ENCODE data around the gene IRF2BP1. TPM values are rescaled to one million over a fixed set of nuclear protein-coding genes. Genes with fewer than 3 reads are reported as not detected.
"Not testable (repeated sequence)": the region's sequence is repeated elsewhere in the genome, so short reads cannot be mapped to it uniquely, and the experiment has no call there.

IRF2BP1 gene
- total and polyA plus RNA-seq, 8 donors, result 13.7 to 24.7 (median 19.2) TPM

GRCh38 chr19:45870798-45871197 lies 15.1 kb downstream of the IRF2BP1 start:
- DNase-seq, result no peak
- no peak overlapping the region for H3K27ac ChIP-seq
- no peaks in the 10 kb centered on the region for H3K9me3 ChIP-seq
- peaks cover 0 to 19% of the 10 kb centered on the region in 2 donors for H3K27me3 ChIP-seq
- no peaks in the 10 kb centered on the region for H3K4me1 ChIP-seq
- ATAC-seq, result no peak
- intact Hi-C loops (cut with DNase I), result no loop called here
- H3K36me3 ChIP-seq, result no peaks in the 10 kb centered on the region
- TF ChIP-seq CTCF (IDR thresholded peaks at IDR 0.05), result no peak
- no peak overlapping the region for H3K4me3 ChIP-seq

- H3K4me3 ChIP-seq; H3K9me3 ChIP-seq; DNase-seq; H3K36me3 ChIP-seq; ATAC-seq; intact Hi-C loops (cut with DNase I); H3K27ac ChIP-seq: not testable (repeated sequence)
- peaks cover 5 to 17% of the 10 kb centered on the region in 2 donors for H3K4me1 ChIP-seq
- peaks cover 13 to 39% of the 10 kb centered on the region in 2 donors for H3K27me3 ChIP-seq
Measured at GRCh38 chr19:45867241-45867640, 18.7 kb downstream of the IRF2BP1 start.

- no peaks in the 10 kb centered on the region for H3K9me3 ChIP-seq
- H3K36me3 ChIP-seq, result no peaks in the 10 kb centered on the region
- intact Hi-C loops (cut with DNase I), result no loop called here
- H3K4me1 ChIP-seq, result peaks cover 5 to 23% of the 10 kb centered on the region in 2 donors
- H3K27me3 ChIP-seq, result peaks cover 13 to 39% of the 10 kb centered on the region in 2 donors
- ATAC-seq, result no peak
- TF ChIP-seq CTCF (IDR thresholded peaks at IDR 0.05), result no peak
- no peak overlapping the region for H3K27ac ChIP-seq
- peak in 1 of 4 donors; percentile 69 for DNase-seq
- H3K4me3 ChIP-seq, result no peak overlapping the region
Measured at GRCh38 chr19:45866400-45867176, 19.4 kb downstream of the IRF2BP1 start.

GRCh38 chr19:45865269-45865948 lies 20.5 kb downstream of the IRF2BP1 start:
- intact Hi-C loops (cut with DNase I), result no loop called here
- Histone ChIP-seq H3K36me3 (peaks cover 0 to 9% of the 10 kb centered on the region in 2 donors), H3K9me3 (no peaks in the 10 kb centered on the region), H3K4me3 (no peak overlapping the region), H3K27me3 (peaks cover 13 to 39% of the 10 kb centered on the region in 2 donors), H3K4me1 (peaks cover 5 to 33% of the 10 kb centered on the region in 2 donors), H3K27ac (no peak overlapping the region)
- no peak for ATAC-seq
- no peak for TF ChIP-seq CTCF (IDR thresholded peaks at IDR 0.05)
- peak in 1 of 4 donors; percentile 60 for DNase-seq

GRCh38 chr19:45864629-45865082 lies 21.3 kb downstream of the IRF2BP1 start:
- Histone ChIP-seq H3K4me3 (peak overlapping the region in 1 of 2 donors; percentile 98), H3K4me1 (peaks cover 5 to 33% of the 10 kb centered on the region in 2 donors), H3K27me3 (peaks cover 13 to 39% of the 10 kb centered on the region in 2 donors), H3K9me3 (no peaks in the 10 kb centered on the region), H3K36me3 (peaks cover 0 to 16% of the 10 kb centered on the region in 2 donors), H3K27ac (no peak overlapping the region)
- intact Hi-C loops (cut with DNase I), result no loop called here
- TF ChIP-seq CTCF (IDR thresholded peaks at IDR 0.05), result no peak
- ATAC-seq (no peak), DNase-seq (peak in 1 of 4 donors; percentile 6)
